PC-3 (cell line): ENCODE data around the gene NOSIP.

Source experiments
- EZH2 ChIP-seq: fragments of 300-600 bp; sonication (generic); IDR thresholded peaks from one replicate; pipeline ENCODE4 v1.6.1; 2017; ENCODE audit warnings: antibody characterized with exemption, mild to moderate bottlenecking, low read length; ENCODE audit not compliant: unreplicated experiment
- TF ChIP-seq, protein P1 (sequence below): fragments of 300-600 bp; sonication (generic); conservative IDR thresholded peaks from 2 replicates; pipeline ENCODE4 v1.5.1; 2017; ENCODE audit warnings: antibody characterized with exemption, low read depth, mild to moderate bottlenecking, low read length

DNA sequence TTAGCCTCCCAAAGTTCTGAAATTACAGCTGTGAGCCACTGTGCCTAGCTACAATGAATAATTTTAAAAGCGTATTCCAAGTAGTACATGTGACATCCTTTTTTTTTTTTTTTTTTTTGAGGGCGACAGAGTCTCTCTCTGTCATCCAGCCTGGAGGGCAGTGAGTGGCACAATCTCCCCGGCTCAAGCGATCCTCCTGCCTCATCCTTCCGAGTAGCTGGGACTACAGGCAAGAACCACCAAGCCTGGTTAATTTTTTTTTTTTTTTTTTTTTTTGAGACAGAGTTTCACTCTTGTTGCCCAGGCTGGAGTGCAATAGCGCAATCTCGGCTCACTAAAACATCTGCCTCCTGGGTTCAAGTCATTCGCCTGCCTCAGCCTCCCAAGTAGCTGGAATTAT lies 6.9 kb upstream of the NOSIP start:
- TF ChIP-seq, protein P1, sequence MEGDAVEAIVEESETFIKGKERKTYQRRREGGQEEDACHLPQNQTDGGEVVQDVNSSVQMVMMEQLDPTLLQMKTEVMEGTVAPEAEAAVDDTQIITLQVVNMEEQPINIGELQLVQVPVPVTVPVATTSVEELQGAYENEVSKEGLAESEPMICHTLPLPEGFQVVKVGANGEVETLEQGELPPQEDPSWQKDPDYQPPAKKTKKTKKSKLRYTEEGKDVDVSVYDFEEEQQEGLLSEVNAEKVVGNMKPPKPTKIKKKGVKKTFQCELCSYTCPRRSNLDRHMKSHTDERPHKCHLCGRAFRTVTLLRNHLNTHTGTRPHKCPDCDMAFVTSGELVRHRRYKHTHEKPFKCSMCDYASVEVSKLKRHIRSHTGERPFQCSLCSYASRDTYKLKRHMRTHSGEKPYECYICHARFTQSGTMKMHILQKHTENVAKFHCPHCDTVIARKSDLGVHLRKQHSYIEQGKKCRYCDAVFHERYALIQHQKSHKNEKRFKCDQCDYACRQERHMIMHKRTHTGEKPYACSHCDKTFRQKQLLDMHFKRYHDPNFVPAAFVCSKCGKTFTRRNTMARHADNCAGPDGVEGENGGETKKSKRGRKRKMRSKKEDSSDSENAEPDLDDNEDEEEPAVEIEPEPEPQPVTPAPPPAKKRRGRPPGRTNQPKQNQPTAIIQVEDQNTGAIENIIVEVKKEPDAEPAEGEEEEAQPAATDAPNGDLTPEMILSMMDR = no peak
- TF ChIP-seq EZH2 = no peak
